H9 (cell line): ENCODE measurements around the gene ZNF362. TPM values are rescaled to one million over a fixed set of nuclear protein-coding genes. Genes with fewer than 3 reads are reported as not detected.

Source experiments
- DNase-seq: peaks from one replicate; pipeline ENCODE4 v3.0.0-alpha.2; 2017
- H2AFZ ChIP-seq: one replicate; pipeline ENCODE4 v1.6.1; 2013; ENCODE audit warnings: mild to moderate bottlenecking, low read length, control low read depth, moderate library complexity
- H2AK5ac ChIP-seq: 2 replicates; pipeline ENCODE4 v1.6.1; 2013; ENCODE audit warnings: low read length, control low read depth, mixed read lengths; ENCODE audit not compliant: insufficient read length
- H2BK120ac ChIP-seq: one replicate; pipeline ENCODE4 v1.6.1; 2013; ENCODE audit warnings: low read depth, mild to moderate bottlenecking, low read length, control low read depth, inconsistent platforms; ENCODE audit not compliant: poor library complexity, severe bottlenecking
- H2BK12ac ChIP-seq: 2 replicates; pipeline ENCODE4 v1.6.1; 2013; ENCODE audit warnings: low read length, control low read depth, mixed read lengths, low read depth; ENCODE audit not compliant: insufficient read length
- H2BK15ac ChIP-seq: 2 replicates; pipeline ENCODE4 v1.6.1; 2013; ENCODE audit warnings: low read depth, low read length, control low read depth
- H2BK20ac ChIP-seq: one replicate; pipeline ENCODE4 v1.6.1; 2013; ENCODE audit warnings: low read depth, mild to moderate bottlenecking, low read length, control low read depth, inconsistent platforms; ENCODE audit not compliant: poor library complexity, severe bottlenecking
- H2BK5ac ChIP-seq: 2 replicates; pipeline ENCODE4 v1.6.1; 2013; ENCODE audit warnings: low read length, control low read depth, mixed read lengths; ENCODE audit not compliant: insufficient read length
- H3K14ac ChIP-seq: 2 replicates; pipeline ENCODE4 v1.6.1; 2013; ENCODE audit warnings: low read length, control low read depth; ENCODE audit not compliant: insufficient read depth
- H3K18ac ChIP-seq: 2 replicates; pipeline ENCODE4 v1.6.1; 2013; ENCODE audit warnings: low read depth, mild to moderate bottlenecking, mixed read lengths, low read length, control low read depth; ENCODE audit not compliant: insufficient read length
- H3K23ac ChIP-seq: 2 replicates; pipeline ENCODE4 v1.6.1; 2013; ENCODE audit warnings: low read length, control low read depth, mixed read lengths, low read depth; ENCODE audit not compliant: insufficient read length
- H3K23me2 ChIP-seq: 2 replicates; pipeline ENCODE4 v1.6.1; 2013; ENCODE audit warnings: low read depth, mild to moderate bottlenecking, mixed read lengths, low read length, control low read depth; ENCODE audit not compliant: insufficient read length, poor library complexity, severe bottlenecking
- H3K27ac ChIP-seq: 2 replicates; pipeline ENCODE4 v1.5.1; 2013; ENCODE audit warnings: low read length, control low read depth, mixed read lengths, low read depth; ENCODE audit not compliant: insufficient read length
- H3K27me3 ChIP-seq: 2 replicates; pipeline ENCODE4 v1.6.1; 2013; ENCODE audit warnings: low read length, control low read depth, inconsistent platforms; ENCODE audit not compliant: insufficient read depth
- H3K4ac ChIP-seq: 2 replicates; pipeline ENCODE4 v1.6.1; 2013; ENCODE audit warnings: low read depth, mild to moderate bottlenecking, control low read depth, inconsistent platforms, low read length, moderate library complexity
- H3K4me1 ChIP-seq: 2 replicates; pipeline ENCODE4 v1.6.1; 2013; ENCODE audit warnings: low read length, control low read depth, inconsistent platforms; ENCODE audit not compliant: insufficient read depth
- H3K4me2 ChIP-seq: 2 replicates; pipeline ENCODE4 v1.6.1; 2013; ENCODE audit warnings: low read length, control low read depth, mixed read lengths; ENCODE audit not compliant: insufficient read length, insufficient read depth
- H3K56ac ChIP-seq: 2 replicates; pipeline ENCODE4 v1.6.1; 2013; ENCODE audit warnings: low read depth, mild to moderate bottlenecking, mixed read lengths, low read length, control low read depth; ENCODE audit not compliant: insufficient read length
- H3K79me1 ChIP-seq: 2 replicates; pipeline ENCODE4 v1.6.1; 2013; ENCODE audit warnings: low read depth, mild to moderate bottlenecking, moderate library complexity, low read length, control low read depth, inconsistent platforms; ENCODE audit not compliant: insufficient read depth, poor library complexity, severe bottlenecking
- H3K79me2 ChIP-seq: 2 replicates; pipeline ENCODE4 v1.6.1; 2013; ENCODE audit warnings: low read length, control low read depth, inconsistent platforms; ENCODE audit not compliant: insufficient read depth
- H3K9ac ChIP-seq: 2 replicates; pipeline ENCODE4 v1.6.1; 2013; ENCODE audit warnings: low read length, control low read depth, mixed read lengths; ENCODE audit not compliant: insufficient read length; ENCODE audit errors: extremely low read depth
- H3K9me3 ChIP-seq: one replicate; pipeline ENCODE4 v1.6.1; 2013; ENCODE audit warnings: low read depth, low read length, inconsistent platforms; ENCODE audit not compliant: control insufficient read depth
- H3T11ph ChIP-seq: one replicate; pipeline ENCODE4 v1.6.1; 2013; ENCODE audit warnings: mild to moderate bottlenecking, low read length, control low read depth, inconsistent platforms
- H4K20me1 ChIP-seq: one replicate; pipeline ENCODE4 v1.6.1; 2013; ENCODE audit not compliant: control insufficient read depth, insufficient read length, insufficient read depth
- H4K5ac ChIP-seq: 2 replicates; pipeline ENCODE4 v1.6.1; 2013; ENCODE audit warnings: low read depth, mild to moderate bottlenecking, mixed read lengths, low read length, control low read depth; ENCODE audit not compliant: insufficient read length
- H4K8ac ChIP-seq: replicated peaks from 2 replicates; pipeline ENCODE4 v1.6.1; 2013; ENCODE audit warnings: low read length, control low read depth, mixed read lengths, low read depth; ENCODE audit not compliant: insufficient read length
- H4K91ac ChIP-seq: 2 replicates; pipeline ENCODE4 v1.6.1; 2013; ENCODE audit warnings: low read depth, mild to moderate bottlenecking, moderate library complexity, mixed read lengths, low read length, control low read depth; ENCODE audit not compliant: insufficient read length
- H3K27ac Mint-ChIP-seq, 3 experiments: 2 replicates in 2 of 3; 3 replicates in 1 of 3; pipeline ENCODE4 v1.8.0; 2020 to 2021; ENCODE audit warnings: mixed read lengths in 3 of 3, mild to moderate bottlenecking in 1 of 3, moderate library complexity in 1 of 3
- H3K27me3 Mint-ChIP-seq: 2 replicates; pipeline ENCODE4 v1.8.0; 2021; ENCODE audit warnings: low read depth, mild to moderate bottlenecking, moderate library complexity, mixed read lengths
- H3K36me3 Mint-ChIP-seq, 3 experiments: 2 replicates in 2 of 3; 3 replicates in 1 of 3; pipeline ENCODE4 v1.8.0; 2020 to 2021; ENCODE audit warnings: low read depth in 3 of 3, mixed read lengths in 3 of 3; ENCODE audit not compliant: insufficient read depth in 1 of 3
- H3K4me1 Mint-ChIP-seq, 2 experiments: 2 replicates each; pipeline ENCODE4 v1.8.0; 2020; ENCODE audit warnings: mixed read lengths in 2 of 2
- H3K4me3 Mint-ChIP-seq, 2 experiments: 2 replicates in 1 of 2; 3 replicates in 1 of 2; pipeline ENCODE4 v1.8.0; 2020 to 2021; ENCODE audit warnings: mild to moderate bottlenecking in 2 of 2, mixed read lengths in 2 of 2, moderate library complexity in 1 of 2
- H3K9me3 Mint-ChIP-seq, 2 experiments: 2 replicates in 1 of 2; 3 replicates in 1 of 2; pipeline ENCODE4 v1.8.0; 2020; ENCODE audit warnings: mild to moderate bottlenecking in 2 of 2, mixed read lengths in 2 of 2, moderate library complexity in 1 of 2
- CTCF ChIP-seq: fragments of 200-600 bp; sonication (generic); conservative IDR thresholded peaks from 3 replicates; pipeline ENCODE4 v1.8.0; 2021; ENCODE audit warnings: antibody characterized with exemption, mild to moderate bottlenecking
- WGBS: extraction: QIAGEN DNeasy Blood & Tissue Kit; methylation state at CpG from one replicate; pipeline ENCODE4 v1.1.7; 2013; ENCODE audit warnings: missing lambda C conversion rate, low lambda C conversion rate, mixed read lengths; ENCODE audit not compliant: insufficient read length; ENCODE audit errors: extremely low coverage; 5-methylcytosine and 5-hydroxymethylcytosine counted together
- total RNA-seq: library from RNA; stranded (reverse); gene quantifications from 2 replicates; pipeline ENCODE4 v1.2.1, GENCODE V29; 2021

The ZNF362 gene
- total RNA-seq, 1 experiment from 2014 or later, result 18.7 TPM

- TF ChIP-seq CTCF, result no peak
These were observed 21.7 kb upstream of the ZNF362 start for GRCh38 chr1:33234588-33234990.

More at GRCh38 chr1:33234588-33234990, 21.7 kb upstream of the ZNF362 start:
- no peak overlapping the region for H2BK12ac ChIP-seq
- H4K5ac ChIP-seq, result no peak overlapping the region
- H3K9ac ChIP-seq, result no peak overlapping the region
- H2BK120ac ChIP-seq, result no peak overlapping the region
- H3K9me3 Mint-ChIP-seq, result peaks cover 0 to 2% of the 10 kb centered on the region in 2 experiments; a peak in 2 of 5 replicates
- no peak overlapping the region for H3K56ac ChIP-seq
- no peak overlapping the region; a peak in 1 of 7 replicates for H3K27ac Mint-ChIP-seq
- no peak for DNase-seq
- H3K4me1 Mint-ChIP-seq, result peaks cover 14 to 16% of the 10 kb centered on the region in 2 experiments
- no peak overlapping the region for H2BK5ac ChIP-seq
- H3K4me2 ChIP-seq, result no peak overlapping the region
- no peak overlapping the region for H3K4me3 Mint-ChIP-seq
- H3K23me2 ChIP-seq, result no peaks in the 10 kb centered on the region
- H3T11ph ChIP-seq, result no peak overlapping the region
- H2BK15ac ChIP-seq, result no peak overlapping the region
- no peaks in the 10 kb centered on the region for H3K79me2 ChIP-seq
- no peaks in the 10 kb centered on the region for H3K27me3 ChIP-seq
- WGBS, result no CpG with 5 or more reads among the region's 7 CpGs
- H3K18ac ChIP-seq, result peak overlapping the region; percentile 35
- H3K9me3 ChIP-seq, result no peaks in the 10 kb centered on the region
- peaks cover 2% of the 10 kb centered on the region; the same call in 1 of the 2 replicates for H3K4me1 ChIP-seq
- peaks cover 6% of the 10 kb centered on the region for H3K27me3 Mint-ChIP-seq
- H3K23ac ChIP-seq, result no peak overlapping the region
- no peaks in the 10 kb centered on the region for H3K79me1 ChIP-seq
- no peaks in the 10 kb centered on the region for H4K20me1 ChIP-seq
- H4K91ac ChIP-seq, result no peak overlapping the region
- H3K36me3 Mint-ChIP-seq, result peaks cover 0 to 3% (median 2%) of the 10 kb centered on the region in 3 experiments; a peak in 1 of 7 replicates
- H2AK5ac ChIP-seq, result no peak overlapping the region
- H3K4ac ChIP-seq, result no peak overlapping the region
- H3K27ac ChIP-seq, result no peak overlapping the region
- no peak overlapping the region for H4K8ac ChIP-seq
- H2AFZ ChIP-seq, result no peak overlapping the region
- no peak overlapping the region for H2BK20ac ChIP-seq
- H3K14ac ChIP-seq, result 0 out of 2 replicates have a peak overlapping the region, but pooled peaks have one; percentile 16
